Activated CD4-positive, alpha-beta T cell treated with anti-CD3 and anti-CD28 coated beads for 24 hours (primary cell): ENCODE measurements around the gene SFMBT1.
"Not testable (repeated sequence)": the region's sequence is repeated elsewhere in the genome, so short reads cannot be mapped to it uniquely, and the experiment has no call there.

Experiments
- DNase-seq, 2 donors: peaks; one replicate each; pipeline ENCODE4 v3.0.0-alpha.2; 2020; ENCODE audit warnings: low read depth in 2 of 2

Gene SFMBT1

DNA sequence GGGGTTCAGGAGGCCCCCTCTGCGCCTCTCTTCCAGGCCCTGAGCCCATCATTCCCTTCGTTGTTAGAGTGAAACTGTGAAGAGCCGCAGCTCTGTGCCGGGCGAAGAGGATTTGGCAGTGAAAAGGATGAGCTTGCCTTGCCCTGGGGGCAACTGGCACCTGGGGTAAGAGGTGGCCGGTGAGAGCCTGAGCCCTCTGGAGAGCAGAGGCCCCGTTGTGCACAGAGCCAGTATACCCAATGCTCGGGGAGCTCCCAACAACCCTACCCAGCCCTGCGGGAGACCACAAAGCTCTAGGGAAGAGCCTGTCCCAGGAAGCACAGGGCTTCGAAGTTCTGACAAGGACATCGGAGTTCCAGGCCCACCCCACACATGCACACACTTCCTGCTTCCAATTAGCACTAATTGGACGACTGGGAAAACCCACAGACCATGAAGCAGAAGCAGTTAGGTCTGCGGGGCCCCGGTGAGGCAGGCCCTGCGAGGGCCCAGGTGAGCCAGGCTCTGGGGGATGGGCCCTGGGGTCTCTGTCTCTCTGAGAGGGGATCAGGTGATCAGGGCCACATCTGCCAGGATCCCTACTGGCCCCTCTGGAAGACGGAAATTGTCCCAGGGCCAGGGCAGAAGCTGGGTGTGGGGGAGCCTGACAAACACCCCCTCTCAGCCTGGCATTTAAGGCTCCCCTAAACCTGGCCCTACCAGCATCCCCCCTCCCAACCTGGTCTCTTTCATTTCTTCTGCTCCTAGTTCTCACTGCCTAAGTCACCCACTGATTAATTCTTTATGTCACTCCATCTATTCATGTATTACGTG is 27.9 kb upstream of the SFMBT1 start:
- DNase-seq, result no peak

DNA sequence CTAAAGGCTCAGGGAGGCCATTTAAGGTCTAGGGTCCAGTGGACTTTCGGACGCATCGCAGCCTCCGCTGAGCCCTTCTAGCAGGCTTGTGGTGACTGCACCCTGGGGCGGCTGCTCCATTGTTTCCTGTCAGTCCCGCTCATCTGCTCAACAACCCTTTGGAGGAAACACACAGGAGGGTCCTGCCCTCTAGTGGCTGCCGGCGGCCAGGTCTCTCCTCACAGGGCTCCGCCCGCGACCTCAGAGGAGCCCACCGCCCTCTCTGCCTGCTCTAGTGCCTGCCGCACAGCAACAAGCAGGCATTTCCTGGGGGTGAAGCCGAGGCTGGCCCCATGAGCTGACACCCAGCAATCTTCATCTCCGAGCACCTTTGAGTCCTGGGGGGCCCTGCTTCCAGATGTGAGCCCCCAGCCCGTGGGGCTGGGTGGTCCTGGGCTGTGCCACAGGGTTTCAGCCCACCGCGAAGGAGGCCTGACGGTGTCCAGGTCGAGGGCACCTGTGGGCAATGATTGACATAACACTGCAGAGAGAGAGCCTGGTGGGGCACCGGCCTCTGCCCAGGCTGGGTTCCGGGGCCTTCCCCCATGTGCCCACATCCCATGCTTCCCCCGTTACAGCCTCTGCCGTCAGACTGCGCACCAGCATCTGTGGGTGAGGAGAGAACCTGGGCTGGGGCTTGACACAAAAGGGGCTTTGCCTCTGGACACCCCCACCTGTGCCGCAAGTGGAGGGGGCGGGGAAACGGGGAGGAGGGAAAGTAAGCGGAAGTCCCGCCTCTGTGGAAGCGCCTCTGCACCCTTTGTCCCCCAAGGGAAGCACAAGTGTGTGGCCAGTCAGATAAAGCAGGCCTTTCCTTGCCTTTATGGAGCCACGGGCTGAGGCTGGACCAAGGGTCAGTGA is 27.0 kb upstream of the SFMBT1 start:
- peak; percentile 82 to 84 for DNase-seq

- no peak for DNase-seq
Observed at GRCh38 chr3:53071882-53072431, 26.1 kb upstream of the SFMBT1 start.

GRCh38 chr3:53069422-53070068 is 23.7 kb upstream of the SFMBT1 start:
- no peak for DNase-seq

DNA sequence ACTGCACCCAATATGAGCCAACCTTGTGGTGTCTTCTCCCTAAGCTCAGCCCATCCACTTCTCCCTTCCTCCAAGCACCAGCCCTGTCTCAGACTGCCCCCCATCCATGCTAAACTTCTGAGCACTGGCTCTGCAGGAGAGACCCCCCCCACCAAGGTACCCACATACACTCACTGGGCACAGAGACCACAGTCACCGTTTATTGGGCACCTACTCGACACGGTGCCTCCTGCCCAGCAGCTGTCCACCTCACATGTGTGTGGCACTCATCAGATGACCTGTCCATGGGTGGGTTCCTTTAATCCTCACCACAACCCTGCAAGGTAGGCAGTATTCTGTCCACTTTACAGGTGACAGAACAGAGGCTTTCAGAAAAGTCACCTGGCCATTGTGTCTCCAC is 22.3 kb upstream of the SFMBT1 start:
- no peak for DNase-seq

- DNase-seq, result no peak
Observed at GRCh38 chr3:53067567-53067966, 21.7 kb upstream of the SFMBT1 start.

DNA sequence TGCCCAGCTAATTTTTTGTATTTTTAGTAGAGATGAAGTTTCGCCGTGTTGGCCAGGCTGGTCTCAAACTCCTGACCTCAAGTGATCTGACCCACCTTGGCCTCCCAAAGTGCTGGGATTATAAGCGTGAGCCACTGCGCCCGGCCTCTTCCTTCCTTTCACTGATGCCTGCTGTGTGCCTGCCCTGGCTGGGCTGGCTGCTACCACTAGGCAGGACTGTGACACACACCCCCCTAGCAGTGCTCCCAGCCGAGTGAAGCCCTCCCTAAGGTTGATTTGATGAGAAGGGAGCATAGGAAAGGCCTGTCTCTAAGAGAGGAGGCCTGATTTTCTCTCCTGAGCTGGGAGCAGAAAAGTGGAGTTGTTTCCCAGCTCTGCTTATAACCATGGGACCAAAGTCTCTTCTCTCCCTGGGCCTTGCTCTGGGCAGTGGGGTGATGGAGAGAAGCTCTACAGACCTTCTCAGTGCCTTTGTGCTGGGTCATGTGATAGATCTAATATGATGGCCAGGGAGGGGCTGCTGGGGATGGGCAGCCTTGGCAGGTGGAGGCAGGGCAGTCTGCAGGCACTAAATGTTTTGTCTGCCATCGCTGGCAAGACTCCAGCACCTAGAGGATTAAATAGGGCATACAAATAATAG is 20.1 kb upstream of the SFMBT1 start:
- no peak for DNase-seq

DNA sequence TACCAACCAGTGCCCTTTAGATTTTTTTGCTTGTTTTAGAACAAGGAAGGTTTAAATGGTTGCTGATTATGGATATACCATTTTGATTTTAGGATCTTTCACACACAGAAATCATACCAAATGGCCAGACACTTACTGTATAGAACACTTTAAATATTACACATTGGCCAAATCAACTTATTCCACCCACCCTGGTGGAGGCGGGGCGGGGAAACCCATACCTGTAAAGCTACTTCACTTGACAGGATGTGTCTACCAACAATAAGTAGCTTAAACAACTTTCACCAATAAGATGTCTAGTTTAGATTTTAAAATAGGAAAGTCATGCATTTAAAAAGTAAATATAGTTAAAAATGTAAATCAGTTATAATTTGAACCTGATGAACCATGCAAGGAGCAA is 17.0 kb upstream of the SFMBT1 start:
- no peak for DNase-seq

DNA sequence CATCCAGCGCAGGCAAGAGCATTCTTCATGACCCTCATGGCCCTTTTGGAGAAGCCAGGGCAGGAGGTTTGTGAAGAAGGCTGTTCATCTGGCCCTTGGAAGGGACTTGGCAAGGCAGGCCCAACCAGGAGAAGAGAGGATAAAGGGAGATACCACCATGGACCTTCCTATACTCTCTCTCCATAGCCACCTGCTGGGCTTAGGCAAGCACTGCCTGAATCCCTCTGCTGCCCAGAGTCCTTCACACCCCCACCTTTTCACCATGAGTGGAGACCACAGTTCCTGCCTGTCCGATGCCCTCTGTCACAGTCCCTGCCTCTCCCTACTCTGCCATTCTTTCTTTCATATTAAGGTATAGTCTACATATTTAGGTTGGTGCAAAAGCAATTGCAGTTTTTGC is 10.6 kb upstream of the SFMBT1 start:
- DNase-seq, result no peak

DNA sequence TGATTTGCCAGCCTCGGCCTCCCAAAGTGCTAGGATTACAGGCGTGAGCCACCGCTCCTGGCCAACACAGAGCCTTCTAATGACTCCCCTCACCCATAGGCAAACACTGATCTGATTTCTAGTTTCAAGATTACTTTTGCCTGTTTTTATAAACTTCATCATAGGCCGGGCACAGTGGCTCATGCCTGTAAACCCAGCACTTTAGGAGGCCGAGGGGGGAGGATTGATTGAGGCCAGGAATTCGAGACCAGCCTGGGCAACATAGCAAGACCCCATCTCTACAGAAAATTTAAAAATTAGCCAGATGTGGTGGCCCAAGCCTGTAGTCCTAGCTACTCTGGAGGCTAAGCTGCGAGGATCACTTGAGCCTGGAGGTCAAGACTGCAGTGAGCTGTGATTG is 8.4 kb upstream of the SFMBT1 start:
- not testable (repeated sequence) for DNase-seq

DNA sequence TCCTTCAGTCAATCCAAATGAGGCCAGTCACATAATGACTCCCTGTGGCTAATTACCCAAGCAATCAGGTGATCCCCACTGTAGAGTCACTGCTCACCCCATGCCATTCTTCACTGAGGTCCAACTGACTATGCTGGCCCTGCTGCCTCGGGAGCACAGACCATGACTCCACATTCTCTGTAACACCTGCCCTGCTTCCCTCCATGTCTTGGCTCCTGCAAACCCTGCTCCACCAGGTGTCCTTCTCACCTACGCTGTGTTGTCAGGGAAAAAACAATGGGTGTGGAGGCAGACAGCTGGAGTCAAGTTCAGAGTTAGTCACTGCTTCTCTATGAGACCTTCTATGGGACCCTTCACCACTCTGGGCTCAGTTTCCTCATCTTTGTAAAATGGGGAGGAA is 6.1 kb upstream of the SFMBT1 start:
- no peak for DNase-seq

DNA sequence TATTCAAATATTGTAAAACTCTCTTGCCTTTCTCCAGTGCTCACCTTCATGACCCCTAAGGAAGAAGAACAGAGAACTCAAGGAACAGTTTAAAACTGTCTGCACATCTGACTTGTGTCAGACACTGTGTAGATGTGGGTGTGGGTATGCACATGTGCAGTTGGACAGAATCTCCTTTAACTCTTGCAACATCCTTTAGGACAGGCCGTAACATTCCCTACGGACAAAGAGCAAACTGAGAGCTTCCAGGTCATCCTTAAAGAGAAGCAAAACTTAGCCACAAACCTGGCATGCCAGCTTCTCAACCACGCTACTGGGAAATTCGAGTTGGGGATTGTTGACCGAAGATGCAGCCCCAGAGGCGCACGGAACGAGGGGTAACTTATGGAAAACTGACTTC is 4.1 kb upstream of the SFMBT1 start:
- DNase-seq, result no peak

- peak; percentile 32 to 37 for DNase-seq
Observed at GRCh38 chr3:53046171-53047170, 598 bp upstream of the SFMBT1 start.

- peak; percentile 9 to 23 for DNase-seq
Observed at GRCh38 chr3:53044711-53045517, 959 bp downstream of the SFMBT1 start.

DNA sequence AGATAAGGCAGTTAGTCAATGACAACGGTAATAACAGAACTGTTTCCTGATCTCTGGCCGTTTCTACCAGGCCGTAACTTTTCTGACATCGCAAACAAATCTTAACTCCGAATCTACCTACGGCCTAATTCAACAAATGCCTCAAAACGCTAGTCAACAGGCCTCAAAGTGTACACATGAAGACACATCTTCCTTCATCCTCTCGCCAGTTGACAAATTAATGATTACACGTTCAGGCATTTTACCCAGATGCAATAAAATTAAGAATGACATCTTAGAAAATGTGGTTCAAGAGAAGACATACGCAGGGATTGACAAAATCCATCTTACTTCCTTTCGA is 1.5 kb downstream of the SFMBT1 start:
- no peak for DNase-seq

DNA sequence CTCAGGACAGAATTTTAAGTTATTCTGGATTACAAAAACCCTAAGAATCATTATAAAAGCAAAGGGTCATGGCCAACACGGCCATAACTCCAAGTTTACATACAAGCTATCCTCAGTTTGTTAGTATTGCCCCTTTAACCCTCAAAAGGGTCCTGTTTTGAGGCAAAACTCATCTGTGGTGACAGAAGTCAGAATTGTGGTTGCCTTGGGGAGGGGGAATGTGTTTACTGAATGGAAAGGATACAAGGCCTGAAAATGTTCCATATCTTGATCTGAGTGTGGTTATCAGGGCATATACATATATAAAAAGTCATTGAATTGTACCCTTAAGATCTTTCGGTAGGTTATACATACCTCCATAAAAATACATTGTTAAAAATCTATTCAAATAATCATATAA is 2.1 kb downstream of the SFMBT1 start:
- DNase-seq, result no peak

GRCh38 chr3:53042651-53043050 is 3.2 kb downstream of the SFMBT1 start:
- no peak for DNase-seq

DNA sequence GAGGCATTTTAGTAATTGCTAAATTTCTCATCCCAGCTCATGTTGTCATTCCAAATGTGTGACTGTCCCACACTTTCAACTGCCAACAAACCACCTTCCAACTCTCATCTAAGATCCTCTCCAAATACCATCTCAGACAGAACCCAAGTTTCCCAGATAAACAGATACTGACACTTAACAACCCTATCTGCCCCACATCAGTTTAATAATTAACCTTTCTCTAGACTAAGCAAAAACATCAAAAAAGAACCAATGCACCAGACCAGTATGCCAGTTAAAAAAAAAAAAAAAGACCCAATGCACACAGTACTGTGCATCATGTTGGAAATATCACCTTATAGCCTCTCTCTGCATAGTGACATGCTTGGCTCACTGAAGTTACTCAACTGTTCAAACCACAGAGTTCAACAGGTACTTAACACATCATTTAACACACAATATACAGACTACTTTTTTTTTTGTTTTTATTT is 5.5 kb downstream of the SFMBT1 start:
- no peak for DNase-seq

- no peak for DNase-seq
Observed at GRCh38 chr3:53039376-53039752, 6.5 kb downstream of the SFMBT1 start.
